Measurements from ENCODE around the gene RASAL3. TPM values are rescaled to one million over a fixed set of nuclear protein-coding genes. Genes with fewer than 3 reads are reported as not detected.
A peak's percentile ranks its signal among the peaks of the same experiment; 100 is the strongest.

RASAL3 gene
- total and polyA plus RNA-seq, 2 of the 8 experiments (the other 6 are each of a cell fraction or from before 2014, with no cell fraction given) = 0.19 to 0.63 TPM

- no peak for TF ChIP-seq GABPA (IDR thresholded peaks at IDR 0.05; ENCODE audit: borderline replicate concordance, insufficient read depth, low read length)
- TF ChIP-seq SIRT6 (IDR thresholded peaks at IDR 0.05; ENCODE audit: low read length) = no peak
- TF ChIP-seq ASH2L (IDR thresholded peaks at IDR 0.05; ENCODE audit: low read length) = peak; percentile 64
- no peak; the same call in 1 of the 2 replicates for TF ChIP-seq EGR1 (IDR thresholded peaks at IDR 0.05; ENCODE audit: borderline replicate concordance, low read depth, low read length)
- TF ChIP-seq FOSL1 (IDR thresholded peaks at IDR 0.05; ENCODE audit: insufficient read depth, low read depth, low read length) = peak; percentile 6; the same call in 1 of the 2 replicates
- TF ChIP-seq BCL11A (IDR thresholded peaks at IDR 0.05; ENCODE audit: low read depth in 2 of 2, low read length in 2 of 2) = no peak
- 0 out of 2 replicates have a peak, but pooled peaks have one; percentile 11 for TF ChIP-seq KDM5A (IDR thresholded peaks at IDR 0.05; ENCODE audit: low read length)
- peak; percentile 21; the same call in 1 of the 2 replicates for TF ChIP-seq PHF8 (conservative IDR thresholded peaks at IDR 0.05; ENCODE audit: low read depth, low read length)
- TF ChIP-seq RAD21 (IDR thresholded peaks at IDR 0.05 in 1 of 2, conservative IDR thresholded peaks at IDR 0.05 in 1 of 2; ENCODE audit: low read depth in 2 of 2, low read length in 2 of 2) = peak in 1 of 2 experiments; percentile 13; a peak in 1 of 4 replicates
- TF ChIP-seq CREB1 (IDR thresholded peaks at IDR 0.05) = 0 out of 2 replicates have a peak, but pooled peaks have one; percentile 36
- peak; percentile 58 for TF ChIP-seq RBBP5 (IDR thresholded peaks at IDR 0.05; ENCODE audit: borderline replicate concordance, low read depth, low read length)
- TF ChIP-seq POLR2A (IDR thresholded peaks at IDR 0.05; ENCODE audit: control extremely low read depth in 1 of 2, low read depth in 2 of 2, low read length in 2 of 2) = peak in 1 of 2 experiments; percentile 76; a peak in 2 of 3 replicates
- TF ChIP-seq POU5F1 (IDR thresholded peaks at IDR 0.05; ENCODE audit: low read depth, low read length) = no peak
- no peak for TF ChIP-seq CTBP2 (IDR thresholded peaks at IDR 0.05; ENCODE audit: borderline replicate concordance, insufficient read depth, insufficient read length, low read length)
- TF ChIP-seq MAFK (IDR thresholded peaks at IDR 0.05; ENCODE audit: low read depth, low read length) = no peak
Observed at GRCh38 chr19:15432629-15433518, 31.5 kb downstream of the RASAL3 start (continued).

Data from H1 (cell line).